Endothelial cell of umbilical vein (primary cell): Measurements from ENCODE around the gene RILPL2.

Experiments
- CTCF ChIP-seq, 2 donors: IDR thresholded peaks; 1 replicate in 1 of 2; 2 replicates in 1 of 2; pipeline ENCODE4 v1.5.1; 2011; ENCODE audit warnings: low read length in 2 of 2, mild to moderate bottlenecking in 2 of 2, moderate library complexity in 2 of 2, control low read depth in 1 of 2, inconsistent platforms in 1 of 2, low read depth in 1 of 2; ENCODE audit not compliant: insufficient read depth in 1 of 2; ENCODE audit errors: extremely low read depth in 1 of 2
- EZH2 ChIP-seq: IDR thresholded peaks from 2 replicates; pipeline ENCODE4 v1.6.1; 2012; ENCODE audit warnings: borderline replicate concordance, low read depth, mild to moderate bottlenecking, moderate library complexity, low read length, inconsistent platforms; ENCODE audit not compliant: severe bottlenecking
- GATA2 ChIP-seq: IDR thresholded peaks from 2 replicates; pipeline ENCODE4 v1.7.0; 2011; ENCODE audit warnings: low read depth, mild to moderate bottlenecking, moderate library complexity, mixed read lengths, low read length; ENCODE audit not compliant: insufficient read length, insufficient read depth
- MAX ChIP-seq: IDR thresholded peaks from 2 replicates; pipeline ENCODE4 v1.6.1; 2011; ENCODE audit not compliant: insufficient read depth, insufficient read length
- POLR2A ChIP-seq: IDR thresholded peaks from 2 replicates; pipeline ENCODE4 v1.6.1; 2012; ENCODE audit warnings: low read depth, mild to moderate bottlenecking, control low read depth, low read length
- POLR2AphosphoS5 ChIP-seq: IDR thresholded peaks from 2 replicates; pipeline ENCODE4 v1.6.1; 2012; ENCODE audit warnings: low read depth, mild to moderate bottlenecking, control low read depth, low read length, moderate library complexity; ENCODE audit not compliant: insufficient read depth

- TF ChIP-seq CTCF (IDR thresholded peaks at IDR 0.05; ENCODE audit: extremely low read depth in 1 of 2, insufficient read depth in 1 of 2, low read depth in 1 of 2, low read length in 2 of 2), result no peak
- no peak for TF ChIP-seq POLR2AphosphoS5
- no peak for TF ChIP-seq EZH2
- TF ChIP-seq GATA2, result no peak
- TF ChIP-seq POLR2A, result no peak
- TF ChIP-seq MAX, result no peak
Measured at GRCh38 chr12:123483602-123484248, 47.2 kb upstream of the RILPL2 start.
